ENCODE results near the gene LDLRAD4. TPM values are rescaled to one million over a fixed set of nuclear protein-coding genes. Genes with fewer than 3 reads are reported as not detected.

The LDLRAD4 gene
- total and polyA plus RNA-seq, 2 donors (not counting 1 experiment from before 2014, with no cell fraction given) = 13.9 to 35.7 TPM

GRCh38 chr18:13266218-13267100 is 47.9 kb downstream of the LDLRAD4 start:
- intact Hi-C loops (cut with micrococcal nuclease) = no loop called here
- Mint-ChIP-seq H3K27me3 (peaks cover 7% of the 10 kb centered on the region), H3K4me1 (peaks cover 4% of the 10 kb centered on the region), H3K27ac (no peak overlapping the region), H3K4me3 (no peak overlapping the region), H3K9me3 (ENCODE audit: insufficient read depth) (no peaks in the 10 kb centered on the region)
- DNase-seq = no peak
- TF ChIP-seq EZH2 (IDR thresholded peaks at IDR 0.05; ENCODE audit: borderline replicate concordance, insufficient read depth, low read depth, low read length, poor library complexity, severe bottlenecking) = no peak
- H3K9me3 ChIP-seq (ENCODE audit: control extremely low read depth in 1 of 3, control insufficient read depth in 2 of 3, insufficient read depth in 1 of 3, low read length in 2 of 3) = peaks cover 0 to 5% (median 0%) of the 10 kb centered on the region in 3 donors
- CTCF ChIA-PET = no interaction called here
- peaks cover 4 to 7% of the 10 kb centered on the region in 2 donors for H3K4me1 ChIP-seq (ENCODE audit: control insufficient read depth in 2 of 2, insufficient read depth in 2 of 2, low read length in 2 of 2)
- no peak overlapping the region for H3K4me2 ChIP-seq (replicated peaks; ENCODE audit: low read depth, low read length, poor library complexity, severe bottlenecking)
- H2AFZ ChIP-seq (ENCODE audit: insufficient read depth, low read depth, low read length, poor library complexity, severe bottlenecking) = no peak overlapping the region
- no peaks in the 10 kb centered on the region for H3K36me3 ChIP-seq (replicated peaks in 1 of 2; ENCODE audit: control extremely low read depth in 1 of 2, control insufficient read depth in 1 of 2, extremely low read depth in 1 of 2, insufficient read depth in 2 of 2, low read length in 1 of 2)
- no peak overlapping the region for H3K9ac ChIP-seq (ENCODE audit: low read length)
- H3K27ac ChIP-seq (ENCODE audit: low read length in 2 of 2) = no peak overlapping the region
- no peak overlapping the region for H3K4me3 ChIP-seq (ENCODE audit: control extremely low read depth in 1 of 5, extremely low read depth in 1 of 5, insufficient read depth in 1 of 5, low read depth in 2 of 5, low read length in 4 of 5)
- H3K79me2 ChIP-seq (ENCODE audit: control insufficient read depth, insufficient read depth, low read length) = no peaks in the 10 kb centered on the region
- no peak for ATAC-seq (ENCODE audit: low read depth)
- 88% methylated on average over 20 of the region's 23 CpGs for WGBS (ENCODE audit: insufficient coverage)
- POLR2A ChIA-PET = no interaction called here
- no peaks in the 10 kb centered on the region for H4K20me1 ChIP-seq (ENCODE audit: control insufficient read depth, insufficient read depth, low read length, poor library complexity, severe bottlenecking)
- peaks cover 0 to 5% (median under 1%) of the 10 kb centered on the region in 4 experiments for H3K27me3 ChIP-seq (replicated peaks in 1 of 4; ENCODE audit: control extremely low read depth in 1 of 4, control insufficient read depth in 3 of 4, insufficient read depth in 4 of 4, low read length in 3 of 4)

DNA sequence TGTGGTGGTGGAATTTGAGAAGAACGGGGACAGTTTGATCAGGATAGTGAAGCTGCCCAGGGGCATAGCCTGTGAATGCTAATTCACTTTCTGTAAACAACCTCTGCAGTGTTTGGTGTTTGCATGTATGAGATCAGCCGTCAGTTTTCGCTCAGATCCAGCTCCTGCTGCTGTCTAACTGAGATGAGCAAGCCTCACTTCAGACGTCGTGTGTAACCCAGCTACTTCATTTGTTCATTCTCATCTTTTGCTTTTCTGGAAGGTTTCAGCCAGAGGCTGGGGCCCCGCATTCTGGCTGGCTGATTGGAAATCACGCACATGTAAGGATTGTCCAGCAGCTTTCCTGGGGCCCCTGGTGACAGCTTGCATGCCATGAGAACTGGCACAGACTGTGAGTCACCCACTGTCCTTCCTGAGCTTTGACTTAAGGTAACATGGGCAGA is 48.9 kb downstream of the LDLRAD4 start:
- Mint-ChIP-seq H3K27ac (no peak overlapping the region), H3K4me1 (no peaks in the 10 kb centered on the region), H3K9me3 (ENCODE audit: insufficient read depth) (no peaks in the 10 kb centered on the region), H3K27me3 (peaks cover 4% of the 10 kb centered on the region), H3K4me3 (no peak overlapping the region)
- Histone ChIP-seq H3K79me2 (ENCODE audit: control insufficient read depth, insufficient read depth, low read length) (no peaks in the 10 kb centered on the region), H3K4me2 (replicated peaks; ENCODE audit: low read depth, low read length, poor library complexity, severe bottlenecking) (no peak overlapping the region), H3K9me3 (ENCODE audit: control extremely low read depth in 1 of 3, control insufficient read depth in 2 of 3, insufficient read depth in 1 of 3, low read length in 2 of 3) (no peaks in the 10 kb centered on the region), H4K20me1 (ENCODE audit: control insufficient read depth, insufficient read depth, low read length, poor library complexity, severe bottlenecking) (no peaks in the 10 kb centered on the region), H3K4me1 (ENCODE audit: control insufficient read depth in 2 of 2, insufficient read depth in 2 of 2, low read length in 2 of 2) (no peaks in the 10 kb centered on the region), H3K27me3 (replicated peaks in 1 of 4; ENCODE audit: control extremely low read depth in 1 of 4, control insufficient read depth in 3 of 4, insufficient read depth in 4 of 4, low read length in 3 of 4) (peaks cover 0 to 2% (median under 1%) of the 10 kb centered on the region in 4 experiments), H3K4me3 (ENCODE audit: control extremely low read depth in 1 of 5, extremely low read depth in 1 of 5, insufficient read depth in 1 of 5, low read depth in 2 of 5, low read length in 4 of 5) (no peak overlapping the region), H3K27ac (ENCODE audit: low read length in 2 of 2) (no peak overlapping the region), H2AFZ (ENCODE audit: insufficient read depth, low read depth, low read length, poor library complexity, severe bottlenecking) (no peak overlapping the region), H3K36me3 (replicated peaks in 1 of 2; ENCODE audit: control extremely low read depth in 1 of 2, control insufficient read depth in 1 of 2, extremely low read depth in 1 of 2, insufficient read depth in 2 of 2, low read length in 1 of 2) (no peaks in the 10 kb centered on the region), H3K9ac (ENCODE audit: low read length) (no peak overlapping the region)
- ATAC-seq (ENCODE audit: low read depth) = no peak
- WGBS (ENCODE audit: insufficient coverage) = 99% methylated on average over 6 of the region's 7 CpGs
- no peak for DNase-seq
- TF ChIP-seq, protein P1, sequence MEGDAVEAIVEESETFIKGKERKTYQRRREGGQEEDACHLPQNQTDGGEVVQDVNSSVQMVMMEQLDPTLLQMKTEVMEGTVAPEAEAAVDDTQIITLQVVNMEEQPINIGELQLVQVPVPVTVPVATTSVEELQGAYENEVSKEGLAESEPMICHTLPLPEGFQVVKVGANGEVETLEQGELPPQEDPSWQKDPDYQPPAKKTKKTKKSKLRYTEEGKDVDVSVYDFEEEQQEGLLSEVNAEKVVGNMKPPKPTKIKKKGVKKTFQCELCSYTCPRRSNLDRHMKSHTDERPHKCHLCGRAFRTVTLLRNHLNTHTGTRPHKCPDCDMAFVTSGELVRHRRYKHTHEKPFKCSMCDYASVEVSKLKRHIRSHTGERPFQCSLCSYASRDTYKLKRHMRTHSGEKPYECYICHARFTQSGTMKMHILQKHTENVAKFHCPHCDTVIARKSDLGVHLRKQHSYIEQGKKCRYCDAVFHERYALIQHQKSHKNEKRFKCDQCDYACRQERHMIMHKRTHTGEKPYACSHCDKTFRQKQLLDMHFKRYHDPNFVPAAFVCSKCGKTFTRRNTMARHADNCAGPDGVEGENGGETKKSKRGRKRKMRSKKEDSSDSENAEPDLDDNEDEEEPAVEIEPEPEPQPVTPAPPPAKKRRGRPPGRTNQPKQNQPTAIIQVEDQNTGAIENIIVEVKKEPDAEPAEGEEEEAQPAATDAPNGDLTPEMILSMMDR (IDR thresholded peaks at IDR 0.05) = no peak
- no peak for TF ChIP-seq EZH2 (IDR thresholded peaks at IDR 0.05; ENCODE audit: borderline replicate concordance, insufficient read depth, low read depth, low read length, poor library complexity, severe bottlenecking)
- ChIA-PET CTCF (no interaction called here), POLR2A (no interaction called here)
- intact Hi-C loops (cut with micrococcal nuclease) = no loop called here
